GM18505 (cell line): ENCODE results near the gene CELSR2.
"Not testable (repeated sequence)": the region's sequence is repeated elsewhere in the genome, so short reads cannot be mapped to it uniquely, and the experiment has no call there.

ENCODE experiments used
- ATAC-seq: cut with Tn5 transposase; IDR thresholded peaks from one replicate; pipeline ENCODE4 v1.9.1; 2021; ENCODE audit not compliant: unreplicated experiment
- POLR2A ChIP-seq: IDR thresholded peaks from 4 replicates; pipeline ENCODE4 v1.6.1; 2011; ENCODE audit warnings: borderline replicate concordance; ENCODE audit not compliant: insufficient read depth, insufficient read length; ENCODE audit errors: extremely low read depth

The CELSR2 gene

GRCh38 chr1:109214695-109215623 lies 34.4 kb upstream of the CELSR2 start:
- ATAC-seq = no peak
- no peak for TF ChIP-seq POLR2A

GRCh38 chr1:109216662-109217061 lies 32.7 kb upstream of the CELSR2 start:
- no peak for TF ChIP-seq POLR2A
- no peak for ATAC-seq

- TF ChIP-seq POLR2A = no peak
- no peak for ATAC-seq
Measured at GRCh38 chr1:109218516-109218915, 30.8 kb upstream of the CELSR2 start.

GRCh38 chr1:109221201-109221600 lies 28.1 kb upstream of the CELSR2 start:
- ATAC-seq = not testable (repeated sequence)

GRCh38 chr1:109225308-109225707 lies 24.0 kb upstream of the CELSR2 start:
- no peak for TF ChIP-seq POLR2A
- no peak for ATAC-seq

- no peak for ATAC-seq
- TF ChIP-seq POLR2A = no peak
Measured at GRCh38 chr1:109225711-109226445, 23.5 kb upstream of the CELSR2 start.

- no peak for TF ChIP-seq POLR2A
Measured at GRCh38 chr1:109228167-109228566, 21.2 kb upstream of the CELSR2 start.

GRCh38 chr1:109229531-109230127 lies 19.7 kb upstream of the CELSR2 start:
- no peak for ATAC-seq
- TF ChIP-seq POLR2A = no peak

More at GRCh38 chr1:109228167-109228566, 21.2 kb upstream of the CELSR2 start:
- ATAC-seq = no peak

GRCh38 chr1:109231066-109231465 lies 18.3 kb upstream of the CELSR2 start:
- no peak for TF ChIP-seq POLR2A
- no peak for ATAC-seq

GRCh38 chr1:109235137-109235536 lies 14.2 kb upstream of the CELSR2 start:
- no peak for TF ChIP-seq POLR2A
- ATAC-seq = no peak

- ATAC-seq = no peak
- TF ChIP-seq POLR2A = no peak
Measured at GRCh38 chr1:109237512-109237911, 11.8 kb upstream of the CELSR2 start.

GRCh38 chr1:109238382-109238781 lies 11.0 kb upstream of the CELSR2 start:
- TF ChIP-seq POLR2A = no peak
- ATAC-seq = no peak

GRCh38 chr1:109239047-109239408 lies 10.3 kb upstream of the CELSR2 start:
- TF ChIP-seq POLR2A = no peak
- ATAC-seq = no peak
